ENCODE data around the gene DVL1.

DVL1 gene

DNA sequence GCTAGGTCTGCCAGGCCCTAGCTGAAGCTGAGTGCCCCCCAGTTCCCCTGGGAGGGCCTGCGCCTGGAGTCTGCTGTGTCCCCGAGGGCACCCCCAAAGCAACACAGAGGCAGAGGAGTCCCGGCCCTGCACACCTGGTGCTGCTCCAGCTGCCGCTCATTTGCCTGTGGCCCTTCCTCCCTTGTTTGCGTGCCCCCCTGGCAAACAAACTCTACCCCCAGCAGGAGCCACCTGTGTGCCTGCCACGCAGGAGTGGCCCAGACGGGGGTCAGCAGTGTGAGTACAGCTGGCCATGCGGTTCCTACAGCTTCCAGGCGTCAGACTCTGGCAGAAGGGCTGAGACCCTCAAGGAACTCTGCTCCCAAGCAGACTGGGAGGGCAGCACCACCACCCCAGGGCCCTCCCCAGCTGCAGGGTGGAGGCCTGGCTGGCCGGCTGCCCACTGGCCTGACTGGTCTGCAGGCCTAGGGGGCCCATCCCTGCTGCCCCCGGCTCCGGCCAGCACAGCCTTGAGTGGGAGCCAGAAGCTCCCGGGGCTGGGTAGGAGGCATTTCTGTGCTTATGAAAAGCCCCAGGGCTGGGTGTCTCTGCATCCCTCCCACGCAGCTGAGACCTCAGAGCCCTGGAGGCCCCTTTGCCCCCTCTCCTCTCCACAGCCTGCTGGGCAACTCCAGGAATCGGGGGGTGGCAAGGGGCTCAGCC lies 18.7 kb downstream of the DVL1 start:
- TF ChIP-seq POLR2A (IDR thresholded peaks at IDR 0.05; ENCODE audit: extremely low read depth, insufficient read length) = no peak
- TF ChIP-seq, protein P1, sequence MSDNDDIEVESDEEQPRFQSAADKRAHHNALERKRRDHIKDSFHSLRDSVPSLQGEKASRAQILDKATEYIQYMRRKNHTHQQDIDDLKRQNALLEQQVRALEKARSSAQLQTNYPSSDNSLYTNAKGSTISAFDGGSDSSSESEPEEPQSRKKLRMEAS (IDR thresholded peaks at IDR 0.05; ENCODE audit: low read depth, low read length) = no peak
- DNase-seq (ENCODE audit: low read depth) = no peak
- no peak overlapping the region for H3K4me3 ChIP-seq (ENCODE audit: low read depth, low read length)

DNA sequence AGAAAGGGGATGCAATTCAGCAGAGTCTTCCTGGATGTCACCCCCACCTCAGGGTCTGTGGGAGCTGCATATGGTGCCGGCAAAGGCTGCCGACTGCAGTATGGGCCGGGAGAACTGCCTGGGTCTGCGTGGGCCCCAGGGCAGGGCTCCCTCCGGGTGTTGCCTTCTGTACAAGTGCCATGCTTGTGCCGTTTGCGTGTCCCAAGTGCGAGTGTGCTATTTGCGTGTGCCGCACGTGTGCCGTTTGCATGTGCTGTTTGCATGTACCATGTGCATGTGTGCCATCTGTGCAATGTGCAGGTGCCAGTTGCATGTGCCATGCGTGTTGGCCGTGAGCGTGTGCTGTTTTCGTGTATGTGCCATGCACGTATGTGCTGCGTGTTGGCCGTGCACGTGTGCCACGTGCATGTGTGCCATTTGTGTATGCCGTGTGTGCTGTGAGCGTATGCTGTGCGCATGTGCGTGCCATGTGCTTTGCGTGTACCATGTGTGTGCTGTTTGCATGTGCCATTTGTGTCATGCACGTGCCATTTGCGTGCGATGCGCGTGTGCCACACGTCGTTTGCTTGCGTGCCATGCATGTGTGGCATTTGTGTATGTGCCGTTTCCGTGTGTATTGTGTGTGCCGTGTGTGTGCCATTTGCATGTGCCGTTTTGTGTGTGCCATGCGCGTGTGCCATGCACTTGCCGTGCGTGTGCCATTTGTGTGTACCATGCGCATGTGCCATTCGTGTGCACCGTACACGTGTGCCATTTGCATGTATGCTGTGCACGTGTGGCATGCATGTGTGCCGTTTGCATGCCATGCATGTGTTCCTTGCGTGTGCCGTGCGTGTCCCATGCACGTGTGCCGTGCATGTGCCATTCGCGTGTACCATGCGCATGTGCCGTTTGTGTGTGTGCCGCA lies 19.7 kb downstream of the DVL1 start:
- H3K4me3 ChIP-seq (ENCODE audit: low read depth, low read length) = no peak overlapping the region
- TF ChIP-seq POLR2A (IDR thresholded peaks at IDR 0.05; ENCODE audit: extremely low read depth, insufficient read length) = no peak
- TF ChIP-seq, protein P2, sequence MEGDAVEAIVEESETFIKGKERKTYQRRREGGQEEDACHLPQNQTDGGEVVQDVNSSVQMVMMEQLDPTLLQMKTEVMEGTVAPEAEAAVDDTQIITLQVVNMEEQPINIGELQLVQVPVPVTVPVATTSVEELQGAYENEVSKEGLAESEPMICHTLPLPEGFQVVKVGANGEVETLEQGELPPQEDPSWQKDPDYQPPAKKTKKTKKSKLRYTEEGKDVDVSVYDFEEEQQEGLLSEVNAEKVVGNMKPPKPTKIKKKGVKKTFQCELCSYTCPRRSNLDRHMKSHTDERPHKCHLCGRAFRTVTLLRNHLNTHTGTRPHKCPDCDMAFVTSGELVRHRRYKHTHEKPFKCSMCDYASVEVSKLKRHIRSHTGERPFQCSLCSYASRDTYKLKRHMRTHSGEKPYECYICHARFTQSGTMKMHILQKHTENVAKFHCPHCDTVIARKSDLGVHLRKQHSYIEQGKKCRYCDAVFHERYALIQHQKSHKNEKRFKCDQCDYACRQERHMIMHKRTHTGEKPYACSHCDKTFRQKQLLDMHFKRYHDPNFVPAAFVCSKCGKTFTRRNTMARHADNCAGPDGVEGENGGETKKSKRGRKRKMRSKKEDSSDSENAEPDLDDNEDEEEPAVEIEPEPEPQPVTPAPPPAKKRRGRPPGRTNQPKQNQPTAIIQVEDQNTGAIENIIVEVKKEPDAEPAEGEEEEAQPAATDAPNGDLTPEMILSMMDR (IDR thresholded peaks at IDR 0.05; ENCODE audit: low read depth, low read length) = no peak
- TF ChIP-seq MYC (IDR thresholded peaks at IDR 0.05; ENCODE audit: low read depth, low read length) = no peak
- TF ChIP-seq, protein P1 (IDR thresholded peaks at IDR 0.05; ENCODE audit: low read depth, low read length) = no peak
- no peak for DNase-seq (ENCODE audit: low read depth)

DNA sequence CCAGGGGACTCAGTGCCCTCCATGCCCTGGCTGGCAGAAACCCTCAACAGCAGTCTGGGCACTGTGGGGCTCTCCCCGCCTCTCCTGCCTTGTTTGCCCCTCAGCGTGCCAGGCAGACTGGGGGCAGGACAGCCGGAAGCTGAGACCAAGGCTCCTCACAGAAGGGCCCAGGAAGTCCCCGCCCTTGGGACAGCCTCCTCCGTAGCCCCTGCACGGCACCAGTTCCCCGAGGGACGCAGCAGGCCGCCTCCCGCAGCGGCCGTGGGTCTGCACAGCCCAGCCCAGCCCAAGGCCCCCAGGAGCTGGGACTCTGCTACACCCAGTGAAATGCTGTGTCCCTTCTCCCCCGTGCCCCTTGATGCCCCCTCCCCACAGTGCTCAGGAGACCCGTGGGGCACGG lies 21.0 kb downstream of the DVL1 start:
- no peak for DNase-seq (ENCODE audit: low read depth)
- no peak overlapping the region for H3K4me3 ChIP-seq (ENCODE audit: low read depth, low read length)
- TF ChIP-seq, protein P2 (IDR thresholded peaks at IDR 0.05; ENCODE audit: low read depth, low read length) = no peak
- TF ChIP-seq MYC (IDR thresholded peaks at IDR 0.05; ENCODE audit: low read depth, low read length) = no peak
- TF ChIP-seq POLR2A (IDR thresholded peaks at IDR 0.05; ENCODE audit: extremely low read depth, insufficient read length) = no peak
- TF ChIP-seq, protein P1 (IDR thresholded peaks at IDR 0.05; ENCODE audit: low read depth, low read length) = no peak

DNA sequence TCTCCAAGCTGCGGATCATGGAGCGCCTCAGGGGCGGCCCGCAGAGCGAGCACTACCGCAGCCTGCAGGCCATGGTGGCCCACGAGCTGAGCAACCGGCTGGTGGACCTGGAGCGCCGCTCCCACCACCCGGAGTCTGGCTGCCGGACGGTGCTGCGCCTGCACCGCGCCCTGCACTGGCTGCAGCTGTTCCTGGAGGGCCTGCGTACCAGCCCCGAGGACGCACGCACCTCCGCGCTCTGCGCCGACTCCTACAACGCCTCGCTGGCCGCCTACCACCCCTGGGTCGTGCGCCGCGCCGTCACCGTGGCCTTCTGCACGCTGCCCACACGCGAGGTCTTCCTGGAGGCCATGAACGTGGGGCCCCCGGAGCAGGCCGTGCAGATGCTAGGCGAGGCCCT lies 21.9 kb downstream of the DVL1 start:
- no peak overlapping the region for H3K4me3 ChIP-seq (ENCODE audit: low read depth, low read length)
- TF ChIP-seq, protein P2 (IDR thresholded peaks at IDR 0.05; ENCODE audit: low read depth, low read length) = no peak
- TF ChIP-seq POLR2A (IDR thresholded peaks at IDR 0.05; ENCODE audit: extremely low read depth, insufficient read length) (no peak), MYC (IDR thresholded peaks at IDR 0.05; ENCODE audit: low read depth, low read length) (no peak)
- TF ChIP-seq, protein P1 (IDR thresholded peaks at IDR 0.05; ENCODE audit: low read depth, low read length) = no peak
- no peak for DNase-seq (ENCODE audit: low read depth)

DNA sequence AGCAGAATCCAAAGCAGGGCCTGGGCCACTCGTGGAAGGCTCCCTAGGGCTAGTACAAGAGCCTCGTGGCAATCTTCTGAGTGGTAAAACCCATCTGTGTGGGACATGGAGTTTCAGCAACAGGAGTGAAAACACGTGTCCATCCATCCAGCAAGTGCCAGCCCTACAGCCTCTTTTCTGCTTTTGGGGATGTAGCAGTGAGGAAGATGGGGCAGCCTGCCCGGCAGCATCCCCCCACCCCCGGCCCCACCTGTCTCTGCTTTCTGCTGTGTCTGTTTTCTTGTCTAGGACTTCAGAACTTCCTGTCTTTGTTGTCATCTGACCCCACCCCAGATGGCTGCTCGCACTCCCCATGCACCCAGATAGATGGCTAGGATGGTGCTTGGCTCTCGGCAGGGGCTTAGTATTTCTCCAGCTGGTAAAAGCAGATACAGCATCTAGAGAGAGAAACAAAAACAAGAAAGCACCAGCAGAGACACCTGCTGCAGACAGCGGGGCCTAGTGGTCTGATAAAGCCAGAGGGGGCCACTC lies 23.1 kb downstream of the DVL1 start:
- TF ChIP-seq MYC (IDR thresholded peaks at IDR 0.05; ENCODE audit: low read depth, low read length) = no peak
- TF ChIP-seq, protein P1 (IDR thresholded peaks at IDR 0.05; ENCODE audit: low read depth, low read length) = no peak
- TF ChIP-seq, protein P2 (IDR thresholded peaks at IDR 0.05; ENCODE audit: low read depth, low read length) = no peak
- TF ChIP-seq POLR2A (IDR thresholded peaks at IDR 0.05; ENCODE audit: extremely low read depth, insufficient read length) = no peak
- no peak overlapping the region for H3K4me3 ChIP-seq (ENCODE audit: low read depth, low read length)

More for the DNA sequence above, 23.1 kb downstream of the DVL1 start:
- DNase-seq (ENCODE audit: low read depth) = no peak

Measured in NB4 (cell line).